NCI-H2196 (cell line): ENCODE measurements around the gene PLCB1.

Experiments
- DNase-seq: peaks from one replicate; lab custom pipeline; 2025; ENCODE audit not compliant: unreplicated experiment; lab: John Stamatoyannopoulos, UW

Gene PLCB1

DNA sequence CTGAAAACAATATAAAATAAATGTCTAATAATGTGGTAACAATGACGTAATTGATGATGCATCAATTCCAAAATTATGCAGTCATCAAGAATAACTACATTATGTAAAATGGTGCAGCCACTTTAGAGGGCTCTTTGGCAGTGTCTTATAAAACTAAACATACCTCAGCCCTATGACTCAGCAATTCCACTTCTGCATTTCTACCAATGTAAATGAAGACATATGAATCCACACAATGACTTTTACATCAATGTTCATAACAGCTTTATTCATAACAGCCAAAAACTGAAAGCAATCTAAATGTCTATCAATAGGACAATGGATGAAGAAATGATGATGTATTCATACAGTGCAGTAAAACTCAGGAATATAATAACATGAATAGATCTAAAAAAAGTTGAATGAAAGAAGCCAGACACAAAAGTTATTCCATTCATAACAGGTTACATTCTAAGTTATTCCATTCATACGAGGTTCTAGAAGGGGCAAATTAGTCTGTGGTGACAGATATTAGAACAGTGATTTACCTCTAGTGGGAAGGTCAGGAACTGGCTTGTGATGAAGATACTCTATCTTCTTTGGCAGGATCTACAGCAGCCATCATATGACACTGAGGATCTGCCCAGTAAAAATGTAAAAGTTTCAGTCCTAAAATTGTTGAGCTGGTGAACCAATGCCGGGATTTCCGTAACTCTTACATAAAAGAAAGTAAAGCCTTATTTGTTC lies 396.1 kb downstream of the PLCB1 start:
- no peak for DNase-seq

DNA sequence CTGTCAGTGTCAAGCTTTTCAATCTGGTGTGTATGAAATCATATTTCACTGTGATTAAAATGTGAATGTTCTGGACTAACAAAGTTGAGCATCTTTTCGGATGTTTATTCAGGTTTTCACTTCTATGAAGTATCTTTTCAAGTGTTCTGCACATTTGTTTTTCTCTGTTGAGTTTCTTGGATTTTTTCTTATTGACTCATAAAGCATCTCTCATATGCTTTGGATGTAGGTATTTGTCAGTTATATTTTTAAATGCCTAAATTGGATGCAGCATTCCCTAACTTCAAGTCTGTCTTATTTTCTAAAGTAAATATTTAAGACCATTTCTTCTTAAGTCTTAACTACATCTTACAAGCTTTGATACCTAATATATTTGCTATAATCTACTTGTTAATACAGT lies 398.0 kb downstream of the PLCB1 start:
- no peak for DNase-seq

DNA sequence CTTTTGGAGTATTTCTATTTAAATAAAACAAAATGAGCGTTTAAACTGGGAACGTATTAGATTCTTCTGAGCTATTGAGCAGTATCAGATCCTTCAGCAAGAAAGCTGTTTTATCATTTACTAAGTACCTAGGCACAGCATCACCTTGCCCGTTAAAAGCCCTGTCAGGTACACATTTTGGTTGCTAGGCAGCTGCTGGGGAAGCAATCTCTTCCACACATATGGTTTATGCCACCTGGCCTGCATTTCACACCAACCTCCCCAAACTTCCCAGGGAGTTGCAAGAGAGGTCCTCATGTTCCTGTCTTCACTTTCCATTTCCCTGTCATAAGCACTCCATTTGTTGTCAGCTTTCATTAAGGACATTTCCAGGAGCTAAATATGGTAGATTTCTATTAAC lies 400.1 kb downstream of the PLCB1 start:
- no peak for DNase-seq

DNA sequence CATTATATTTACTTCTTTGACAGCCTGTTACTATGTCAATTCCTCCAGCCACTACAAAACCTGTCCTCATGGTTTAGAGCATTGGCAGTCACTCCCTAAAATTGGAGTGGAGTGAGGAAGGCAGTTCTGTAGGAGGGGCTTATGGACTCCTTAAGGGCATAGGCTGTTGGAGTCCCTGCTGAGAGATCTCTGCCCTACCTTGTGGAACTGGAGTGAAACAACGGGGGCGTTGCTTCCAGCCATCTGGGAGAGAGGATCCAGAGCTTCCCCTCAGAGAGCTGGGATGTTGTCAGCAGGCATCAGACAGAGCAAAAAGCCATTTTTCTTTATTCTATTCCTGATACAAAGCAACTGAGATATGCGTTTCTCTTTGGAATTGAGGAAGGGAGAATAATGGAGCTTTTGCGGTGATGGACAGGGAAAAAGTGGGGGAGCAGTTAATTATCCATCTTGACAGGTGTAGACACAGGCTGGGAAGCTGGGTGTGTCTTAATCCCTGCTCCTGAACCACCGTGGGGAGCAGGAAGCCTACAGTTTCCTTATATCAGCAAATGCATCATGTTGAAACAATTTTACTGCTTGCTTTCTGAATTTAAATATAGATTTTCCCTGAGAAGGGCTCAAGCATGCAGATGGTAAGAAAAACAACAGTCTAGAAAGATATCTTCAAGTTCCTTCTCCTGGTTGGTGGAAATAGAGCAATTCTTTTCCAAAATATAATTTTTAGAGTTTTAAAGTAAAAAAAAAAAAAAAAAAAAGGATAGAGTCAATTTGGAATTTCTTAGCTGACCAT lies 402.5 kb downstream of the PLCB1 start:
- no peak for DNase-seq

DNA sequence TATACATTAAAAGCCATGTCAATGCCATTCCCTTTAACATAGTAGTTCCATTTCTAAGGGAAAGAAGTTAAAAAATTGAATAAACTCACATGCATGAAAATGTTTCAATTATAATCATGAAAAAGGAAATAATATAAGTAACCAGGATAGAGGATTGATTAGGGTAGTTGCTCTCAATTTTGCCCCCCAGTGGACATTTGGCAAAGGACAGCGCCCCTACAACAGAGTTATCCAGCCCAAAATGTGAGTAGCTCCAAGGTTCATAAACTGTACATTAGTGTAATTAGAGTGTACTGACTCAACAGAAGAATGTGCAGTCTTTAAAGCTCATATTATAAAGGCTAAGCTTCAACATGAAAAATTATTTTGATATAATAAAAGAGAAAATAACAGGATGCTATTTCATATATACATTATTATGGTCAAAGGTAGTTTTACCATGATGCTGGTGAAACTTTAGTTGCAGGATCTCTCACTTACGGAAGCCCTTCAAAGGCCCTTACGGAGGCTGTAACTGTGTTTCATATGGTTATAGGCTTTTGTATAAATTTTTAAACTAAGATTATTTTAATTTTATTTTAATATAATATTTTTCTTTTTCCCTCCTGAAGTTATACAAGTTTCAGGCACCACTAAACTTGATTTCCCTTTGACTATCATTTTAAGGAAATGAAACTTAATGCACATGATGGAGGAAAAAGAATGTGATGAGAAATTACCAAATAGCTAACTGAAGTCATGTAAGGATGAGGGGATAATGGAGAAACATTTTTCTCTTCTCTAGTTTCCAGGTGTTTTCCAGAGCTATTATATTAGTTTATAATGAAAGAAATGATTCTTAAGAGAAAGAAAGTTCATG lies 403.6 kb downstream of the PLCB1 start:
- no peak for DNase-seq

DNA sequence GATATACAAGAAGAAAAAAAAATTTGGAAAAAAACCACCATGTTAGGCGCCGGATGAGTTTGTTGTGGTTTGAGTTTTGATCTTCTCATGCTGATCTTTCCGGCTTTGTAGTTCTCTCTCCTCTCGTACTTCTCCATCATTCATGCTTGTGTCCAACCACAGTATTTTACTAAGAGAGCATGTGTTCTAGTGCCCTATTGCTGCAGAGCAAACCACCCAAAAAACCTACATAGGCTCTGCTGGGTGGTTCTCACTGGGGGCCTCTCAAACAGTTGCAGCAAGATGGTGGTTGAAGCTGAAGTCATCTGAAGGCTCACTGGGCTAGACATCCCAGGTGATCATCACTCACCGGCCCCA lies 404.2 kb downstream of the PLCB1 start:
- no peak for DNase-seq

DNA sequence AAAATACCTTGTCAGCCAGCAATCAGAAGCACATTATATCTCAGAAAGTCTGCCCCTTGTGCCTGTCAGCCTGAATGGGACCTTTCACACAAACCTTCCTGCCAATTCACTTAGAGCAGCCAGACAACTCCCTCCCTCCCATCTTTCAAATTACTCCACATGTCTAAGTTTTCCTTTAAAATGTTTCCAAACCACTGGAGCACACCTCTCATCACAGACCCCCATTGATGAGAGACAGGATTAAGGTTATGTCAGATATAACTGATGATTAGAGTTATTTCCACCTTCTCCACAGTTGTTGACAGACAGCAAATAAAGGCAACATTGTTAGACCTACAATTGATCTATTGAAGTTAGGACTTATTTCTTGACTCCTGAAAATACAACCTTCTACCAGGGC lies 408.4 kb downstream of the PLCB1 start:
- DNase-seq: no peak

DNA sequence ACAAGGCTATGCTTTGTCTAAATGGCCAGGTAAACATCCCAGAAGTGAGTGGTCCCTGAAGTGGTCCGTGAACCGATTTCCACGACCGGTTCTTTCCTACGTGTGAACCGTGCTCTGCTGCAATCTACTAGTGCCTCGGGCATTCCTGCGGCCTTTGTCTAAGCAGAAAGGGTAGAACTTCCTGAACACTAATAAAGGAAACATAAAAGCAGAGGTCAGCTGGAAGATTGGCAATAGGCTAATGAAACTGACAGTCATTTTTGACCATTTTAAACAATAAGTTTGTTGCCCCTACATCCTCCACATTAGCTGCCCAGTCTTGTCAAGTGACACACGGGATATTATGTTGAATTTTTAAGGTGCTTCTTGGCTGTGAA lies 410.0 kb downstream of the PLCB1 start:
- DNase-seq: no peak

DNA sequence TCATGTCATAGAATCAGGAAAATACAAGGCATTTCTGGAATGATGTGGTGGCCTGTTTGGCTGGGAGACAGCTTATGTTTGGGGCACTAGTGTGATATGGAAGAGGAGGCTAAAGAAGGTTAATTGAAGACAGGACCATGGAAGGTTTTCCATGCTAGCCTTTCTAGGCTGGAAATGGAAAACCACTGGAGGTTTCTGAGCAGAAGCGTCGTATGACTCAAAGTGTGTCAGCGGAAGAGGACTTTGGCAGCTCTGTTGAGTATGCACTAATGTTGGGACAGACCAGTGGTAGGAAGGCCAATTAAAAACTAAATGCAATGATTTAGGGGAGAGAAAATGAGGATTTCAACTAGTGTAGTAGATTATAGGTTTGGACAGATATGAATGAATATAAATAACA lies 413.1 kb downstream of the PLCB1 start:
- DNase-seq: no peak

DNA sequence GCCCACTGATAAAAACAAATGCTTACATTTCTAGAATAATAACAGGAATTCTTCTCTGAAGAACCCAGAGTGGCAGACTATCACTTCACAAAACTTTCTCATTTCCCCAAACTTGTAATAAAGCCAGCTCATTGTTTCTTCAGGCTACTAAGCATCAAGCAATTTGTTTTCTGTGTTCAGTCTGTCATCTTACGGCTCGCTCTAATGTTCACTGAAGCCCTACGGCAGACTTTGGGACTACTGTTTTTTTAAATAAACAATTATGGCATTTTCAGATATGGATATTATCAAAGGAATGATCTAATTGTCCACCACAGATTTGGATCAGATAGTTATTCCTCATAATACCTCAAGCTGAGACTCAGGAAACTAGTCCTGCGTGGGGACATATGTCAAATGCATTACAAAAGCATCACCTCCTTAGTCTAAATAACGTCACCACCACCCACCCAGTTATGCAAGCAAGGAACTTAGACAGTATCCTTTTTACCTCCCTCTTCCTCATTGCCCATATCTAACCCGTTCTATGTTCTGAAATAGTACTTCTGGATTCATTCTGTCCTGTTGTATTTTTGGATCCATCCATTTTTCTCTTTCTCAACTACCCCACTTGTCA lies 415.1 kb downstream of the PLCB1 start:
- no peak for DNase-seq

DNA sequence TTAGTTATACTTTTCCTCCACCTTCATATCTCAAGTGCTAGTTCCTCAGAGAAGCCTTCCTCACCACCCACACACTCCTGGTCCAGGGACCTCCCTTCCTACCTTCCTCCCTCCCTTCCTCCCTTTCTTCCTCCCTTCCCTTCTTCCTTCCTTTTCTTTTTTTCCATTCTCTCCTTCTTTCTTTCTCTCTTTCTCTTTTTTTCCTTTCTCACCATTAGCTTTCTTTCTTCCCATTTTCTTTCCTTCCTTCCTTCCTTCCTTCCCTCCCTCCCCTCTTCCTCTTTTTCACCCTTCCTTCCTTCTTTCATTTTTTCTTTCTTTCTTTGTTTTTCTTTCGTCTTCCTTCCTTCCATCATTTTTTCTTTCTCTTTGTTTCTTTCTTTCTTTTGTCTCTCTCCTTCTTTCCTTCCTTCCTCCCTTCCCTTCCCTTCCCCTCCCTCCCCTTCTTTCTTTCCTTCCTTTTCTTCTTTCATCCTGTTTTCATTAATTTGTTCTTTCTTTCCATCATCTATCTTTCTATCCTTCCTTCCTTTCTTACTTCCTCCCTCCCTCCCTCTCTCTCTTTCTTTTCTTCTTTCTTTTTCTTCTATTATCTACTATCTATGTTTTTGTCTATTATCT lies 416.0 kb downstream of the PLCB1 start:
- no peak for DNase-seq

DNA sequence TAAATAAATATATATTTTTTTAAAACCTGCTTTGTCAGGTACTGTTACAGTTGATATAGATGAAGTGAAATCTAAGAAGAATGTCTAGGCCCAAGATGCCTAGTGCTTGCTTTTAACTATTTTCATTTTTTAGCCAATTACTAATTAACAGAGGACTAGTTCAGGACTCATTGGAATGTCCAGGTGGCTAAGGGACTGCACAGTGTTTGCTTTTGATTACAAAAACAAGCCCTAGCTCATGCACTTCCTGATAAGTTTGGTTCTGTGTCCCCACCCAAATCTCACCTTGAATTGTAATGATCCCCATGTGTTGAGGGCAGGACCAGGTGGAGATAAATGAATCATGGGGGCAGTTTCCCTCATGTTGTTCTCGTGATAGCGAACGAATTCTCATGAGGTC lies 417.1 kb downstream of the PLCB1 start:
- DNase-seq: no peak

DNA sequence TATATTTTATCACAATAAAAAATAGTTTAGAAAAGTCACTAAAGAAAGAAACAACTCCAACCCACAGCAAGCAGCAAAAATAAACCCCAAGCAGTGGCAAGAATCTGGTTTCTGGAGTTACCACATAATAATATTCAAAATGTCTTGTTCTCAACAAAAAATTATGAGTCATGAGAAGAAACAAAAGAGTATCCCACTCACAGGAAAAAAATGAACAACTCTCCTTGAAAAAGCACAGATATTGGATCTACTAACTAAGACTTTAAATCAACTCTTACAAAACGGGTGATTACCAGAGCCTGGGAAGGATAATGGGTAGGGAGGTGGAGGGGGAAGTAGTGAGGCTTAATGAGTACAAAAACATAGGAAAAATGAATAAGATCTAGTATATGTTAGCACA lies 425.6 kb downstream of the PLCB1 start:
- no peak for DNase-seq

DNA sequence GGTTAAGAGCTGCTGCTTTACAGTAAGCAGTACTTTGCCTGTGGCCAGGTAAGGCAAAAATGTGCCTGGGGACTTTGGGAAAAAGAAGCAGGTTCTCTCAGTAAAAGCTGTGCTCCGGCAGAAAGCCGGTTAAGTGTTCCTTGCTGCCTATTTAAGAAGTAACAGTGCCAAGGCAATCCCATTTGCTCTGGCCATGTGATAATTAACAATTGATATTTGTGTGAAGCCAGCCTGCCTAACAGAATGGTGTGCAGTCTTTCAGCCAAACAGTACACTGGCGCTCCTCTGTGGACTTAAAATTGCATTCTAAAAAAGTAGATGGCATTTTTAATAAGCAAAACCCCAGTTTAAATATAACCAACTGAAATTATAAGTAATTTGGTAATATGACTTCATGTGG lies 430.3 kb downstream of the PLCB1 start:
- DNase-seq: no peak

DNA sequence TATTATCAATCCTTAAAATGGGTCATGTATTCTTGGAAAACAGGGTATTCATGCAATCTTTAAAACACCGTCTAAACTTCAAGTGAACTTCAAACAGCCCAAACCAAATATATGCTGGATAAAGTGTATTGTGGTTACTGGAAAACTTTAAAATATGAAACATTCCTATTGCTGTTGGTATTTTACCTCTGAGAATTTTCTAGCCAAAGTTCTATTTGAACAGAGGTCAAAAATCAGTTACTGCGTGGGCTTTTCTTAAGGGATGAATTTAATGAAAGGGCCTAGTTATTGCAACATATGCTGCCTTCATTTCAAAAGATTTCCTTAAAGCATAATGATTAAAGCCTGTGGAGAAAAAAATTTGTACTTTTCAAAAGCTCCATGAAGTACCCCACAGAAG lies 436.0 kb downstream of the PLCB1 start:
- DNase-seq: no peak

DNA sequence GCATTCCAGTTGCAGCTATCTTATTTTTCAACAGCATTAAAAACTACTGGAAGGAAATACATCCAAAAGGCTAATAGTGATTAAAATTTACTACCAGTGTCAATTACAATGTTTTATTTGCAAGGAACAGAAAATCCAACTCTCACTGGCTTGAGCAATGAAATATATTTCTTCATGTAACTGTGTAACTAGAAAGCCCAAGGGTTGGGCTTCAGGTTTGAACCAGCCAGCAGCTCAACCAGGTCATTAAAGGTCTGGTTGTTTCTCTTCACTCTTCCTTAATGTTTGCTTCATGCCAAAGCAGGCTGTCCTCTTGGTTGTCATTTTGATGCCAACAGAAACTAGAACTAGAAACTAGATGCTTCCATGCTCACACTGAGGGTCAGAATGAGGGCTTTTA lies 437.7 kb downstream of the PLCB1 start:
- DNase-seq: no peak

DNA sequence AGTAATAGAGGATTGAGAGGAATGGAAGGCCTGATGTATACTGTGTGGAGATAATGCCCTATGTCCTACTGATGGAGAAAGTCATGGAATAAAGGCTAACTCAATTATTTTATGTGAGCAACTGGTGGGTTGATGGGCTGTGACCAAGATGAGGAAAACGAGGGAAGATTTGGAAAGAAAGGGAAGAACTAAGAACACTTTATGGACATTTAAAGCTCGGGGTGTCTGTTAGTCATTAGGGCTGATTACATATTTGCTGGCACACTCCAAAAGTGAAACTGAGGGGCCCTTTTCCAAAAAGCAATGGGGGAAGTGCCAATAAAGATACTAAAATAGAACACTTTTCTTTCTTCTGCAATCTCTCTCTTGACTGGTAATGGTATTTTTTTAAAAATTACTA lies 439.5 kb downstream of the PLCB1 start:
- no peak for DNase-seq

DNA sequence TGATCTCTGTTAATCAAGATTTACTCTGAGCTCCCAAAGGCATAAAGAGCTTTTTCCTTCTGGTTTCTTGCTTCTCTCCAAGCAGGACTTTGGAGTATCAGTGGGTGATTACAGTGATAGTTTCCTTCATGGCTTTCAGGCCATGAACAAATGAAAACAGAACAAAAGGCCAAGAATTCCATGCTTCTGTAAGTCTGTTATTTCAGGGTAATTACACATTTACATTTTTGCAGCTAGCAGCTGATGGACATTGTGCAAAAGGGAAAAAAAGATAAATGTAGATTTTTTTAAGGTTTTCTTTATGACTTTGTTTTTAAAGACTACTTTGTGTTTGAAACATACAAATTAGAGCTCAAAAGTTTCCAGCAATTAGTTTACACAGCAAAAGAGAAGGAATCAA lies 441.6 kb downstream of the PLCB1 start:
- DNase-seq: no peak

DNA sequence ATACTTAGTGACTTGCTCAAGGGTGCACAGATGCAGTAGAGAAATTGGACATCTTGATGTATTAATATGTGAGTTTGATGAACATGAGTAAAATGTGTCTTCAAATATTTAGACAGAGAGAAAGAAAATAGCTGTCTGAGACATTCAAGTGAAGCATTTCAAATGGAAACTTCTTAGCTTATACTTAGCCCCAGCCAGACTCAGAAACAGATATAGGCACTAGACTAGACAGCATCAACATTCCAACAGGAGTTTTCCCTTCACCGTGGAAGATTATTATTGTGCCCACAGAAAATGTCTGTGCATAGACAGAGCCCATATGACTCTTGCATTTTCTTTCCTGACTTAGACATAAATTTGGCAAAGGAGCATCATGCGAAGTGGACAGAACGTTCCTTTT lies 443.0 kb downstream of the PLCB1 start:
- DNase-seq: no peak

DNA sequence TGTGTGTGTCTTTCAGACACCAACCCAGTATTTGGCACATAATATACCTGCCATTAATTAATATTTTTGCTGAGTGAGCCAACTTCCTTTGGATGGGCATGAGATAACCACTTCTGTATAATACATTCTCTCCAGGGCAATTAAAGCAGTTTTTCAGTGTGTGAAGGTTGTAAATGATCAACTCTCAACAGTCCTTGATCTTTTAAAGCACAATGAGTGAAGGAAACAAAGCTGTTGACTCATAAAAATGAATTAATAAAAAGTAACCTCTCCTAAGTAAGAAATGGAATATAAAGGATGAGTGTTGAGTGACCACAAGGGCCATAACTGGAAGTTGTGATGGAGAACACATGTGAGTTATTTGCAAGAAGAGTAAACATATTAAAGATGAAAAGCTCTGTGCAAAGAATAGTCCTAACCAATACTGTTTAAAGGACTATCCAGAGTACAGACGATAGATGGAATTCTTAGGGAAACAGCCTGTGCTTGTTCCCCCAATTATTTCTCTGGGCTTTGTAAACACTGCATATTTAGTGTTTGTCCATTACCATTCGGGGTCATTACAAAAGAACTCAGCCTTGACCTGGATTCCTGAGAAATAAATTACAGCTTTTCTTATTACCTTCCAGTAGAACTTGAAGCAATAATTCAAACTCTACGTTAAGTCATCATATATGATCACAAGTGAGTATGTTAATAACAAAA lies 446.2 kb downstream of the PLCB1 start:
- DNase-seq: no peak
